Gastrocnemius medialis (tissue), 4 donors: Measurements from ENCODE around the gene OTOG. TPM values are rescaled to one million over a fixed set of nuclear protein-coding genes. Genes with fewer than 3 reads are reported as not detected.

Source experiments
- ATAC-seq, 2 donors: fragments of 150-250 bp; one replicate each; pipeline ENCODE4 v1.9.1; 2016
- DNase-seq, 2 donors: peaks; one replicate each; pipeline ENCODE4 v3.0.0-alpha.2; 2019
- H3K27ac ChIP-seq, 4 donors: fragments of 200-600 bp; sonication (generic); 1 replicate in 1 of 4; 2 replicates in 3 of 4; pipeline ENCODE4 v1.5.1; 2016 to 2018; ENCODE audit warnings: mild to moderate bottlenecking in 2 of 4, moderate library complexity in 1 of 4
- H3K27me3 ChIP-seq, 3 donors: fragments of 200-600 bp; sonication (generic) in 2 of 3; 1 replicate in 1 of 3; 2 replicates in 2 of 3; pipeline versions ENCODE4 v1.5.1 to v1.6.0; 2016 to 2019; ENCODE audit warnings: mild to moderate bottlenecking in 1 of 3, moderate library complexity in 1 of 3
- H3K36me3 ChIP-seq, 2 donors: fragments of 200-600 bp; sonication (generic) in 1 of 2; one replicate each; pipeline ENCODE4 v1.5.1; 2017 to 2018
- H3K4me1 ChIP-seq, 2 donors: fragments of 200-600 bp; sonication (generic) in 1 of 2; one replicate each; pipeline ENCODE4 v1.5.1; 2016 to 2017; ENCODE audit warnings: mild to moderate bottlenecking in 2 of 2
- H3K4me3 ChIP-seq, 4 donors: fragments of 200-600 bp; sonication (generic) in 3 of 4; 1 replicate in 1 of 4; 2 replicates in 3 of 4; pipeline ENCODE4 v1.5.1; 2016 to 2019; ENCODE audit warnings: mild to moderate bottlenecking in 2 of 4
- H3K9me3 ChIP-seq, 3 donors: fragments of 200-600 bp; sonication (generic) in 2 of 3; 1 replicate in 1 of 3; 2 replicates in 2 of 3; pipeline ENCODE4 v1.5.1; 2016 to 2019
- POLR2A ChIP-seq, 2 donors: fragments of 450-650 bp; IDR thresholded peaks; one replicate each; pipeline ENCODE4 v1.6.1; 2017; ENCODE audit warnings: antibody characterized with exemption in 2 of 2, mild to moderate bottlenecking in 2 of 2, moderate library complexity in 2 of 2
- in situ Hi-C, 4 donors: fragments of 200-750 bp; cut with MboI; loops; one replicate each; pipeline versions ENCODE4 v1.15.0 to v1.8.0; 2017; ENCODE audit warnings: low sequenced_read_pairs in 4 of 4
- intact Hi-C: fragments of 100-400 bp; cut with DNase I; formaldehyde crosslinking; loops from one replicate; pipeline ENCODE4 v1.15.1; 2023; ENCODE audit warnings: low total_unique reads
- total RNA-seq, 4 donors: library from RNA; depleted of rRNA; stranded (reverse); fragments of >200 nt; gene quantifications; one replicate each; pipeline versions ENCODE4 v1.1.0 to v1.2.3, GENCODE V29; 2016
- TF ChIP-seq, protein P1 (sequence below), 5 experiments: fragments of 450-650 bp in 3 of 5; fragments of 200-600 bp in 2 of 5; sonication (generic) in 2 of 5; IDR thresholded peaks in 4 of 5; conservative IDR thresholded peaks in 1 of 5; 1 replicate in 4 of 5; 2 replicates in 1 of 5; pipeline ENCODE4 v1.5.1; 2016 to 2019; ENCODE audit warnings: antibody characterized with exemption in 5 of 5, mild to moderate bottlenecking in 3 of 5, moderate library complexity in 3 of 5

Gene OTOG
- total RNA-seq, 4 donors from 2014 or later: not detected

DNA sequence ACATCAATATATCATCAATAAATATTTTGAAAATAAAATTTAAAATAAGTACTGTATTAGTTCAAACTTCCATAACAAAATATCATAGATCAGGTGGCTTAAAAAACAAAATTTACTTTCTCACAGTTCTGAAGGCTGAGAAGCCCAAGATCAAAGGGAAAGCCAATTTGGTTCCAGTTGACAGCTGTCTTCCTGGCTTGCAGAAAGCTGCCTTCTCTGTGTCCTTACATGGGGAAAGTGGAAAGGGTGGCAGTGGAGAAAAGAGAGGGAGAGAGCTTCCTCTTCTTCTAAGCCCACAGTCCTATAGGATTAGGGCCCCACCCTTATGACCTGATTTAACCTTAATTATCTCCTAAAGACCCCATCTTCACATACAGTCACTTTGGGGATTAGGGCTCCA, 121.1 kb downstream of the OTOG start:
- no peaks in the 10 kb centered on the region for H3K9me3 ChIP-seq
- intact Hi-C loops: no loop called here
- TF ChIP-seq POLR2A (IDR thresholded peaks at IDR 0.05): no peak
- TF ChIP-seq, protein P1, sequence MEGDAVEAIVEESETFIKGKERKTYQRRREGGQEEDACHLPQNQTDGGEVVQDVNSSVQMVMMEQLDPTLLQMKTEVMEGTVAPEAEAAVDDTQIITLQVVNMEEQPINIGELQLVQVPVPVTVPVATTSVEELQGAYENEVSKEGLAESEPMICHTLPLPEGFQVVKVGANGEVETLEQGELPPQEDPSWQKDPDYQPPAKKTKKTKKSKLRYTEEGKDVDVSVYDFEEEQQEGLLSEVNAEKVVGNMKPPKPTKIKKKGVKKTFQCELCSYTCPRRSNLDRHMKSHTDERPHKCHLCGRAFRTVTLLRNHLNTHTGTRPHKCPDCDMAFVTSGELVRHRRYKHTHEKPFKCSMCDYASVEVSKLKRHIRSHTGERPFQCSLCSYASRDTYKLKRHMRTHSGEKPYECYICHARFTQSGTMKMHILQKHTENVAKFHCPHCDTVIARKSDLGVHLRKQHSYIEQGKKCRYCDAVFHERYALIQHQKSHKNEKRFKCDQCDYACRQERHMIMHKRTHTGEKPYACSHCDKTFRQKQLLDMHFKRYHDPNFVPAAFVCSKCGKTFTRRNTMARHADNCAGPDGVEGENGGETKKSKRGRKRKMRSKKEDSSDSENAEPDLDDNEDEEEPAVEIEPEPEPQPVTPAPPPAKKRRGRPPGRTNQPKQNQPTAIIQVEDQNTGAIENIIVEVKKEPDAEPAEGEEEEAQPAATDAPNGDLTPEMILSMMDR (IDR thresholded peaks at IDR 0.05 in 4 of 5, conservative IDR thresholded peaks at IDR 0.05 in 1 of 5): no peak
- H3K4me3 ChIP-seq: no peak overlapping the region
- no peak for ATAC-seq
- no peak overlapping the region for H3K27ac ChIP-seq
- H3K4me1 ChIP-seq: no peaks in the 10 kb centered on the region
- in situ Hi-C loops: no loop called here
- H3K36me3 ChIP-seq: no peaks in the 10 kb centered on the region
- no peaks in the 10 kb centered on the region for H3K27me3 ChIP-seq
- DNase-seq: no peak

DNA sequence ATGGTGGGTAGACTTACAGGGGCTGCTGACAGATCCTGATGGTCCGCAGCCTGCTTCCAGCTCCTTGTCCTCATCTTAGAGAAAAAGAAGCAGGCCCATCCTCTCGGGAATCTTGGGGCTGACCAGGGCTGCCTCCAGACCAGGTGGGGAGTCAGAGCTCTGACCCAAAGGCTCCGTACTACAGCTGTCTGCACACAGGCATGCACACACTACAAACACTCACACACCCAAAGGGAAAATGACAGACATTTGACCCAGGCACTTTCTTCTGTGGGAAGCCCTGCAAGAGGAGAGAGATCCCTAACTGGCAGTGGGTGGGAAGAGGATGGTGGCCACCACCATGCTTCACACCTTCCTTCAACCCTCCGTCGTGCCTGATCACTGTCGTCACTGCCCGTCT, 125.4 kb downstream of the OTOG start:
- Histone ChIP-seq H3K4me3 (no peak overlapping the region), H3K27me3 (no peaks in the 10 kb centered on the region), H3K4me1 (no peaks in the 10 kb centered on the region), H3K36me3 (no peaks in the 10 kb centered on the region), H3K27ac (no peak overlapping the region), H3K9me3 (no peaks in the 10 kb centered on the region)
- DNase-seq (no peak), ATAC-seq (no peak)
- TF ChIP-seq POLR2A (IDR thresholded peaks at IDR 0.05): no peak
- TF ChIP-seq, protein P1 (IDR thresholded peaks at IDR 0.05 in 4 of 5, conservative IDR thresholded peaks at IDR 0.05 in 1 of 5): no peak
- intact Hi-C loops: loop anchor here (10.0 kb wide), 1 partner anchor 68 kb away; no protein-coding TSS in a partner anchor
- in situ Hi-C loops: no loop called here

DNA sequence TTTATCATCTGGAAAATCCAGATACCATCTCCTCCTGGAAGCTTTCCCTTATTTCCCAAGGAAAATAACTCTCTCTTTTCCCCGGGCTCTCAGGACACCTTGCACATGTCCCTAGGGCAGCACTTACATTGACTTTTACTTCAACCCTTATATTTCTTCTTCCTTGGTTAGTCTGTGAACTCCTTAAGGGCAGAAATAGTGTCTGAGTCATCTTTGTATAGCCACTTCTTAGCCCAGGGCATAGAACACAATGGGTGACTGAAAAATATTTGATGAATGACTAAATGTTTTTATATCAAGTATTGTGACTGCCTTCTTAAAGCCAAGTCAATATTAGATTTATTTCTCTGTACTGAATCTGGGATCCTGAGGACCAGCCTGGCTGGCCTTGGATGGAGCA, 126.9 kb downstream of the OTOG start:
- intact Hi-C loops: loop anchor here (10.0 kb wide), 1 partner anchor 69 kb away; no protein-coding TSS in a partner anchor
- TF ChIP-seq POLR2A (IDR thresholded peaks at IDR 0.05): no peak
- TF ChIP-seq, protein P1 (IDR thresholded peaks at IDR 0.05 in 4 of 5, conservative IDR thresholded peaks at IDR 0.05 in 1 of 5): no peak
- Histone ChIP-seq H3K36me3 (no peaks in the 10 kb centered on the region), H3K27ac (no peak overlapping the region), H3K9me3 (no peaks in the 10 kb centered on the region), H3K27me3 (no peaks in the 10 kb centered on the region), H3K4me3 (no peak overlapping the region), H3K4me1 (no peaks in the 10 kb centered on the region)
- peak; percentile 63 to 68 for ATAC-seq
- no peak for DNase-seq
- in situ Hi-C loops: no loop called here

DNA sequence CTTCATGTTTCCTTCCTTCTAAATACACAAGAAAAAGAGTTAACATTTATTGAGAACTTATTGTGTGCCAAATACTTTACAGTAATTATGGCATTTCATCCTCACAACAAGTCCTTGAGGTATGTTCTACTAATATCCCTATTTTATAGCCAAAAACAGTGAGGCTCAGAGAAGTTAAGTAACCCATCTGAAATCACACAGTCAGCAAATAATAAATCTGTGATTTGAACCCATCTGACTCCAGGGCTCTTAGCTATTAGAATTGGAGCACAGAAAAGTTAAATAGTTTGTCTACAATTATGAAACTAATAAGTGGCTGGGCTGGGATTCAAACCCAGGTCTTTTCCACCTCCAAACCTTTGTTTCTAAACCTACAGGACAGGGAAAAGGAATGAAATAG, 135.8 kb downstream of the OTOG start:
- H3K9me3 ChIP-seq: no peaks in the 10 kb centered on the region

More for the DNA sequence above, 135.8 kb downstream of the OTOG start:
- H3K4me3 ChIP-seq: no peak overlapping the region
- peak overlapping the region; percentile 80 to 87 (median 82) for H3K27ac ChIP-seq
- peaks cover 48 to 54% of the 10 kb centered on the region in 2 donors for H3K4me1 ChIP-seq
- in situ Hi-C loops (loop anchor here in 1 of 4 donors (25.0 kb wide), 1 partner anchor 296 kb away; the partner anchor contains the start of gene KCNJ11), intact Hi-C loops (loop anchor here (1.0 to 10.0 kb wide), 2 partner anchors 37 to 298 kb away; partner anchors contain the start of gene KCNJ11)
- no peak for ATAC-seq
- no peaks in the 10 kb centered on the region for H3K36me3 ChIP-seq
- no peak for DNase-seq
- TF ChIP-seq POLR2A (IDR thresholded peaks at IDR 0.05): no peak
- TF ChIP-seq, protein P1 (IDR thresholded peaks at IDR 0.05 in 4 of 5, conservative IDR thresholded peaks at IDR 0.05 in 1 of 5): no peak
- H3K27me3 ChIP-seq: no peaks in the 10 kb centered on the region
